K562 (cell line): Measurements from ENCODE around the gene NPC1L1.

ENCODE experiments used
- JUNB ChIP-seq: fragments of 450-650 bp; formaldehyde crosslinking; conservative IDR thresholded peaks from 2 replicates; pipeline ENCODE4 v1.4.0; 2020; ENCODE audit warnings: mild to moderate bottlenecking
- TCF7L2 ChIP-seq: fragments of 150-350 bp; IDR thresholded peaks from 2 replicates; pipeline ENCODE4 v1.6.1; 2016; ENCODE audit warnings: low read depth, mild to moderate bottlenecking, low read length, moderate library complexity
- TF ChIP-seq, protein P1 (sequence below), 3 experiments: IDR thresholded peaks in 2 of 3; conservative IDR thresholded peaks in 1 of 3; 2 replicates each; pipeline ENCODE4 v1.5.1; 2011 to 2012; ENCODE audit warnings: low read length in 3 of 3, mild to moderate bottlenecking in 3 of 3, control low read depth in 2 of 3, improper control_type of control experiment in 1 of 3, inconsistent platforms in 1 of 3, low read depth in 1 of 3, mixed read lengths in 1 of 3, moderate library complexity in 1 of 3; ENCODE audit not compliant: insufficient read depth in 2 of 3
- TF ChIP-seq, protein P2 (sequence below): fragments of 450-650 bp; IDR thresholded peaks from 2 replicates; pipeline ENCODE4 v1.6.1; 2018; ENCODE audit not compliant: partially characterized antibody
- TF ChIP-seq, protein P3 (sequence below), 2 experiments: fragments of 200-800 bp in 1 of 2; sonication (Bioruptor generic) in 1 of 2; sonication (generic) in 1 of 2; formaldehyde crosslinking in 1 of 2; IDR thresholded peaks in 1 of 2; conservative IDR thresholded peaks in 1 of 2; 2 replicates each; pipeline versions ENCODE4 v1.5.0 to v1.6.1; 2016 to 2020; ENCODE audit warnings: missing compliant biosample characterization in 1 of 2, missing genetic modification characterization in 1 of 2, missing genetic modification reagents in 1 of 2

DNA sequence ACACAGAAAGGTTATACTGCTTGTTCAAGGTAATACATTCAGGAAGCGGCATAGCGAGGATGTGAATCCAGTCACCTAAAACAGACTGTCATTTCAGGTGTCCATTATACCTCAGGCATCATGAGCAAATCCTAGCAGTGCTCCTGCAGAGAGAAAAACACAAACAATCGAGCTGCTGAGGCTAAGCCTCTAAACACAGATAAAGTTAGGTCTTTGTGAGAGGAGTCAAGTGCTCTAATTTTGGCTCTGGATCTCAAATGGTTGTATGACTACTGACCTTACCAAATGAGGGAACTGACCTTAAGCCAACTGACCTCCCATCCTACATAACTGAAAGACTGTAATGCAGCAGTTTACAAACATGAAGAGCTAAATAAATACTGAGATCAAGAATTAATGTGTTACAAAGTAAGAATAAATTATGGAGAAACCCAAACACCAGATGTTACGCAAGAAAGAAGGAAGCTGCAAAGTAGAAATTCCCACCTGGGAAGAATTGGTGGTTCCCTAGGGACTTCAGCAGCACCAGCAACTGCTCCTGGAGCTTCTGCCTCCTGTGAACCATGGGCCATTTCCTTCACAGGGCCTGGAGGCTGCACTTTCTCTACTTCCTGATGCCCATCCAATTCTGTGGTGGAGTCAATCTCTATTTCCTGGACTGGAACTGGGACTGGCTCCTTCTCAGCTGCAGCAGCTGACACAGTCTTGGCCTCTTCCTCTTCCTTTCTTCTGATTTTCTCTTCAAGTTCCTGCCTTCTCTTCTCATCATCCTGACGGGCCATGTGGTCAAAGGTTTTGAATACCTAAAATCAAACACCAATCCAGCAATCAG, 56.4 kb downstream of the NPC1L1 start:
- TF ChIP-seq, protein P1, sequence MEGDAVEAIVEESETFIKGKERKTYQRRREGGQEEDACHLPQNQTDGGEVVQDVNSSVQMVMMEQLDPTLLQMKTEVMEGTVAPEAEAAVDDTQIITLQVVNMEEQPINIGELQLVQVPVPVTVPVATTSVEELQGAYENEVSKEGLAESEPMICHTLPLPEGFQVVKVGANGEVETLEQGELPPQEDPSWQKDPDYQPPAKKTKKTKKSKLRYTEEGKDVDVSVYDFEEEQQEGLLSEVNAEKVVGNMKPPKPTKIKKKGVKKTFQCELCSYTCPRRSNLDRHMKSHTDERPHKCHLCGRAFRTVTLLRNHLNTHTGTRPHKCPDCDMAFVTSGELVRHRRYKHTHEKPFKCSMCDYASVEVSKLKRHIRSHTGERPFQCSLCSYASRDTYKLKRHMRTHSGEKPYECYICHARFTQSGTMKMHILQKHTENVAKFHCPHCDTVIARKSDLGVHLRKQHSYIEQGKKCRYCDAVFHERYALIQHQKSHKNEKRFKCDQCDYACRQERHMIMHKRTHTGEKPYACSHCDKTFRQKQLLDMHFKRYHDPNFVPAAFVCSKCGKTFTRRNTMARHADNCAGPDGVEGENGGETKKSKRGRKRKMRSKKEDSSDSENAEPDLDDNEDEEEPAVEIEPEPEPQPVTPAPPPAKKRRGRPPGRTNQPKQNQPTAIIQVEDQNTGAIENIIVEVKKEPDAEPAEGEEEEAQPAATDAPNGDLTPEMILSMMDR (IDR thresholded peaks at IDR 0.05 in 2 of 3, conservative IDR thresholded peaks at IDR 0.05 in 1 of 3; ENCODE audit: insufficient read depth in 2 of 3, low read depth in 1 of 3, low read length in 3 of 3) = no peak
- TF ChIP-seq, protein P2, sequence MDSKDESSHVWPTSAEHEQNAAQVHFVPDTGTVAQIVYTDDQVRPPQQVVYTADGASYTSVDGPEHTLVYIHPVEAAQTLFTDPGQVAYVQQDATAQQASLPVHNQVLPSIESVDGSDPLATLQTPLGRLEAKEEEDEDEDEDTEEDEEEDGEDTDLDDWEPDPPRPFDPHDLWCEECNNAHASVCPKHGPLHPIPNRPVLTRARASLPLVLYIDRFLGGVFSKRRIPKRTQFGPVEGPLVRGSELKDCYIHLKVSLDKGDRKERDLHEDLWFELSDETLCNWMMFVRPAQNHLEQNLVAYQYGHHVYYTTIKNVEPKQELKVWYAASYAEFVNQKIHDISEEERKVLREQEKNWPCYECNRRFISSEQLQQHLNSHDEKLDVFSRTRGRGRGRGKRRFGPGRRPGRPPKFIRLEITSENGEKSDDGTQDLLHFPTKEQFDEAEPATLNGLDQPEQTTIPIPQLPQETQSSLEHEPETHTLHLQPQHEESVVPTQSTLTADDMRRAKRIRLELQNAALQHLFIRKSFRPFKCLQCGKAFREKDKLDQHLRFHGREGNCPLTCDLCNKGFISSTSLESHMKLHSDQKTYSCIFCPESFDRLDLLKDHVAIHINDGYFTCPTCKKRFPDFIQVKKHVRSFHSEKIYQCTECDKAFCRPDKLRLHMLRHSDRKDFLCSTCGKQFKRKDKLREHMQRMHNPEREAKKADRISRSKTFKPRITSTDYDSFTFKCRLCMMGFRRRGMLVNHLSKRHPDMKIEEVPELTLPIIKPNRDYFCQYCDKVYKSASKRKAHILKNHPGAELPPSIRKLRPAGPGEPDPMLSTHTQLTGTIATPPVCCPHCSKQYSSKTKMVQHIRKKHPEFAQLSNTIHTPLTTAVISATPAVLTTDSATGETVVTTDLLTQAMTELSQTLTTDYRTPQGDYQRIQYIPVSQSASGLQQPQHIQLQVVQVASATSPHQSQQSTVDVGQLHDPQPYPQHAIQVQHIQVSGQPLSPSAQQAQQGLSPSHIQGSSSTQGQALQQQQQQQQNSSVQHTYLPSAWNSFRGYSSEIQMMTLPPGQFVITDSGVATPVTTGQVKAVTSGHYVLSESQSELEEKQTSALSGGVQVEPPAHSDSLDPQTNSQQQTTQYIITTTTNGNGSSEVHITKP = no peak
- TF ChIP-seq TCF7L2 (no peak), JUNB (CRISPR knock-in tag) (no peak)
- TF ChIP-seq, protein P3, sequence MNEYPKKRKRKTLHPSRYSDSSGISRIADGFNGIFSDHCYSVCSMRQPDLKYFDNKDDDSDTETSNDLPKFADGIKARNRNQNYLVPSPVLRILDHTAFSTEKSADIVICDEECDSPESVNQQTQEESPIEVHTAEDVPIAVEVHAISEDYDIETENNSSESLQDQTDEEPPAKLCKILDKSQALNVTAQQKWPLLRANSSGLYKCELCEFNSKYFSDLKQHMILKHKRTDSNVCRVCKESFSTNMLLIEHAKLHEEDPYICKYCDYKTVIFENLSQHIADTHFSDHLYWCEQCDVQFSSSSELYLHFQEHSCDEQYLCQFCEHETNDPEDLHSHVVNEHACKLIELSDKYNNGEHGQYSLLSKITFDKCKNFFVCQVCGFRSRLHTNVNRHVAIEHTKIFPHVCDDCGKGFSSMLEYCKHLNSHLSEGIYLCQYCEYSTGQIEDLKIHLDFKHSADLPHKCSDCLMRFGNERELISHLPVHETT (CRISPR knock-in tag; conservative IDR thresholded peaks at IDR 0.05 in 1 of 2, IDR thresholded peaks at IDR 0.05 in 1 of 2) = no peak
